Thoracic aorta (tissue), 2 donors: ENCODE data around the gene SAMD4A. TPM values are rescaled to one million over a fixed set of nuclear protein-coding genes. Genes with fewer than 3 reads are reported as not detected.

Source experiments
- ATAC-seq: fragments of 150-250 bp; one replicate; pipeline ENCODE4 v1.8.0; 2017; ENCODE audit warnings: low read depth; ENCODE audit not compliant: insufficient number of reproducible peaks, low FRiP score
- DNase-seq: peaks from one replicate; pipeline ENCODE4 v3.0.0-alpha.2; 2020; ENCODE audit warnings: low spot score
- H3K27ac ChIP-seq, 2 donors: fragments of 200-600 bp; sonication (generic); 1 replicate in 1 of 2; 2 replicates in 1 of 2; pipeline ENCODE4 v1.5.1; 2016; ENCODE audit warnings: mild to moderate bottlenecking in 2 of 2, moderate library complexity in 2 of 2
- H3K27me3 ChIP-seq: fragments of 200-600 bp; sonication (generic); replicated peaks from 2 replicates; pipeline ENCODE4 v1.6.0; 2016; ENCODE audit warnings: mild to moderate bottlenecking; ENCODE audit not compliant: insufficient read depth
- H3K36me3 ChIP-seq: fragments of 200-600 bp; sonication (generic); one replicate; pipeline ENCODE4 v1.5.1; 2016
- H3K4me1 ChIP-seq, 2 donors: fragments of 200-600 bp; sonication (generic); 1 replicate in 1 of 2; 2 replicates in 1 of 2; pipeline versions ENCODE4 v1.5.1 to v1.6.0; 2016; ENCODE audit warnings: low read depth in 2 of 2, mild to moderate bottlenecking in 1 of 2; ENCODE audit not compliant: control insufficient read depth in 1 of 2
- H3K4me3 ChIP-seq: fragments of 200-600 bp; sonication (generic); 2 replicates; pipeline ENCODE4 v1.5.1; 2016; ENCODE audit warnings: mild to moderate bottlenecking
- H3K9me3 ChIP-seq: fragments of 200-600 bp; sonication (generic); 2 replicates; pipeline ENCODE4 v1.5.1; 2016
- total RNA-seq, 2 donors: library from RNA; depleted of rRNA; stranded (reverse); fragments of >200 nt; gene quantifications; one replicate each; pipeline versions ENCODE4 v1.1.0 to v1.2.3, GENCODE V29; 2016
- TF ChIP-seq, protein P1 (sequence below): fragments of 200-600 bp; sonication (generic); IDR thresholded peaks from one replicate; pipeline ENCODE4 v1.5.1; 2019; ENCODE audit warnings: antibody characterized with exemption

SAMD4A gene
- total RNA-seq, 2 donors from 2014 or later, result 142 to 172 TPM

GRCh38 chr14:54711812-54712464, 145.0 kb downstream of the SAMD4A start:
- H3K4me1 ChIP-seq, result peaks cover 52 to 97% of the 10 kb centered on the region in 2 donors
- H3K27me3 ChIP-seq, result no peaks in the 10 kb centered on the region
- no peaks in the 10 kb centered on the region for H3K9me3 ChIP-seq
- no peak for ATAC-seq
- H3K4me3 ChIP-seq, result peak overlapping the region; percentile 44
- peak overlapping the region; percentile 88 to 92 for H3K27ac ChIP-seq
- DNase-seq, result no peak
- TF ChIP-seq, protein P1, sequence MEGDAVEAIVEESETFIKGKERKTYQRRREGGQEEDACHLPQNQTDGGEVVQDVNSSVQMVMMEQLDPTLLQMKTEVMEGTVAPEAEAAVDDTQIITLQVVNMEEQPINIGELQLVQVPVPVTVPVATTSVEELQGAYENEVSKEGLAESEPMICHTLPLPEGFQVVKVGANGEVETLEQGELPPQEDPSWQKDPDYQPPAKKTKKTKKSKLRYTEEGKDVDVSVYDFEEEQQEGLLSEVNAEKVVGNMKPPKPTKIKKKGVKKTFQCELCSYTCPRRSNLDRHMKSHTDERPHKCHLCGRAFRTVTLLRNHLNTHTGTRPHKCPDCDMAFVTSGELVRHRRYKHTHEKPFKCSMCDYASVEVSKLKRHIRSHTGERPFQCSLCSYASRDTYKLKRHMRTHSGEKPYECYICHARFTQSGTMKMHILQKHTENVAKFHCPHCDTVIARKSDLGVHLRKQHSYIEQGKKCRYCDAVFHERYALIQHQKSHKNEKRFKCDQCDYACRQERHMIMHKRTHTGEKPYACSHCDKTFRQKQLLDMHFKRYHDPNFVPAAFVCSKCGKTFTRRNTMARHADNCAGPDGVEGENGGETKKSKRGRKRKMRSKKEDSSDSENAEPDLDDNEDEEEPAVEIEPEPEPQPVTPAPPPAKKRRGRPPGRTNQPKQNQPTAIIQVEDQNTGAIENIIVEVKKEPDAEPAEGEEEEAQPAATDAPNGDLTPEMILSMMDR, result no peak
- no peaks in the 10 kb centered on the region for H3K36me3 ChIP-seq

DNA sequence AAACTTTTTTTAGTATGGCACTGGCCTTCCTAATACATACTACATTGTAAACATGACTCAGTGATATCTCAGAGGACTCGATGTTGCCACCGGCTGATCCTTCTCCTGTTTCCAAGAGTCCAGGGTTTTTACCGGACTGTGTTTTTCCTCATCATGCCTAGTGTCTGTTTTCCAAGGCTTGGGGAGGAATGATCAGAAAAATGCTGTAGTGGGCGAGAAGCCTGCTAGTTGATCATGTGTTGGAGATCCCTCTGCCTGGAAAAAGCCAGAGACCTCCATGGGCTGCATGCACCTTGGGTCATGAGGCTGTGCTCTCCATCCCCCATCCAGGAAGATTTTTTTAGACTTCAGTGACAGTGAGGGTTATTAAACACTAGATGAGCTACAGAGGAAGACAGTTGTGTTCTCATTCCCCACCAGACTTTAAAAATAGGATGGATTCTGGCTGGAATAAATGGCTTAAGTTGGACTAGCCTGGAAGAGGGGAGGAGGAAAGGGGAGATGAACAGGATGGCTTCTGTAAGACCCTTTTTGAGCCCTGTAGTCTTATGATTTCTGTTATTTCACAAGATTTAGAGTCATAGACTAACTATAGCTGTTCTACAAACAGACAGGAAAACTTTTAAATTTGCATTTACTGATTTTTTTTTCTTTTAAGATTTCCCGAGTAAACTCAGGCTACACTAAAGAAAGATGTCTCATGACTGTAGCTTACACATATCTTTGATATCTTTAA, 145.7 kb downstream of the SAMD4A start:
- peak; percentile 50 for ATAC-seq
- Histone ChIP-seq H3K27ac (peak overlapping the region; percentile 88 to 92), H3K27me3 (no peaks in the 10 kb centered on the region), H3K4me3 (peak overlapping the region; percentile 44), H3K36me3 (no peaks in the 10 kb centered on the region), H3K4me1 (peaks cover 49 to 96% of the 10 kb centered on the region in 2 donors), H3K9me3 (no peaks in the 10 kb centered on the region)
- DNase-seq, result no peak
- TF ChIP-seq, protein P1, result no peak

DNA sequence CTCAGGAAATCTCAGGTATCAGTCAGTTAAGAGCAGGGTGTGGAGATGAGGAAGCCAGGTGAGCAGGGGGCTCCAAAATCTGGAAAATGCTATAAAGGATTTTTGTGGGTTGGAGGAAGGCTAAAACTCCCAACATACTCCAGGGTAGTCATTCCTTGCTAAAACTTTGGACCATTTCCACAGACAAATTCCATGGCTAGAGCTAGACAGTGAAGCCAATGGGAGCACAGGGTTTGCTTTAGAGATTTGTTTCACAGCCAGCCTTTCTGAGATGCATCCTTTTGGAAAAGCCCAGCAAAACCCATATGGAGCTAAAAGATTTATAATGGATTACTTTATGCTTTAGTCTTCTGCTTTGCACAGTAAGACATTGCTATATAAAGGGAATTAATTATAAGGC, 146.5 kb downstream of the SAMD4A start:
- H3K4me1 ChIP-seq, result peaks cover 48 to 96% of the 10 kb centered on the region in 2 donors

DNA sequence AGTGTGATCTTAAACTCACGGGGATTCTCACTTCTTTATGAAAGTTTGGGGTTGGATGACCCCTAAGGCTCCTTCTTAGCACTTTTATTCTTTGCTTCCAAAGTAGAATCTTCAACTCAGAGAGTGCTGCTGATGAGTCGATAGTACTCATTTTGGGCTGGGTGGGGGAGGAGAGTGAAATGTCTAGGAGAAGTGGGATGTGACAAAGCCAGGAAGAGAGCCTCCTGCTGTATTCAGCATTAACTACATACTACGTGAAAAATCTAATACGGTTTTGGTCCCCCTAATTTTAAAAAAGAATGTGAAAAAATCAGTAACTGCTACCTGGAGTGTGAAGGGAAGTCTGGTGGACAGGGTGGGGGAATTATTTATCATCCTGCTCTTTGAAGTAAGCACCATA, 148.3 kb downstream of the SAMD4A start:
- no peaks in the 10 kb centered on the region for H3K9me3 ChIP-seq
- H3K4me3 ChIP-seq, result no peak overlapping the region
- ATAC-seq (no peak), DNase-seq (no peak)
- TF ChIP-seq, protein P1, result no peak
- peaks cover 54 to 96% of the 10 kb centered on the region in 2 donors for H3K4me1 ChIP-seq
- H3K27ac ChIP-seq, result peak overlapping the region; percentile 50 to 92
- no peaks in the 10 kb centered on the region for H3K36me3 ChIP-seq
- no peaks in the 10 kb centered on the region for H3K27me3 ChIP-seq

More for the DNA sequence above, 146.5 kb downstream of the SAMD4A start:
- ATAC-seq (no peak), DNase-seq (no peak)
- Histone ChIP-seq H3K27ac (peak overlapping the region; percentile 88 to 92), H3K4me3 (no peak overlapping the region), H3K27me3 (no peaks in the 10 kb centered on the region), H3K9me3 (no peaks in the 10 kb centered on the region), H3K36me3 (no peaks in the 10 kb centered on the region)
- TF ChIP-seq, protein P1, result no peak

DNA sequence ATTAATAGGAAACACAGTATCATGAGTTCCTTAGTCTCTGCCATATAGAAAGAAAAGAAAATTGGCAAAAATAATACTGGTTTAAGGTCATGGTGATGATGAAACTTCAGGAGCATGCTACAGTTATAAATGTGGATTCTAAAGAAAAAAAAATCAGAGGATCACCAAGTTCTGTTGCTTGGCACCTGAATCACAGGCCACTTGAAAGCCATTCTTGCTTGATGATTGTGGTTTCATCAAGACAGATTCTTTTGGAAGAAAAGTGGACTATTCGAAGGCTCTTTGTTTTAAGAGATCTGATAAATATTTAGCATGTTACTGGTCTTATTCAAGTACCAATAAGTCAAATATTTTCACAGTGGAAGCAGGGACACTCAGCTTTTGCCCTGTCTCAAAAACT, 148.9 kb downstream of the SAMD4A start:
- Histone ChIP-seq H3K4me1 (peaks cover 50 to 96% of the 10 kb centered on the region in 2 donors), H3K27ac (peak overlapping the region; percentile 50 to 92), H3K27me3 (no peaks in the 10 kb centered on the region), H3K4me3 (no peak overlapping the region), H3K36me3 (no peaks in the 10 kb centered on the region), H3K9me3 (no peaks in the 10 kb centered on the region)
- ATAC-seq, result no peak
- TF ChIP-seq, protein P1, result no peak
- DNase-seq, result no peak
